Transverse colon (tissue), 4 donors: Measurements from ENCODE around the gene ANP32A.

ENCODE experiments used
- CTCF ChIP-seq, 5 experiments: fragments of 200-600 bp in 3 of 5; fragments of 450-650 bp in 2 of 5; sonication (generic) in 3 of 5; IDR thresholded peaks; 1 replicate in 2 of 5; 2 replicates in 3 of 5; pipeline ENCODE4 v1.5.1; 2016 to 2017; ENCODE audit warnings: antibody characterized with exemption in 5 of 5, inconsistent platforms in 3 of 5, mild to moderate bottlenecking in 2 of 5, moderate library complexity in 1 of 5
- POLR2A ChIP-seq: fragments of 450-650 bp; IDR thresholded peaks from one replicate; pipeline ENCODE4 v1.6.1; 2016; ENCODE audit warnings: antibody characterized with exemption, mild to moderate bottlenecking, moderate library complexity
- POLR2AphosphoS5 ChIP-seq, 3 donors: sonication (generic); formaldehyde crosslinking; IDR thresholded peaks; one replicate each; pipeline ENCODE4 v1.6.1; 2016; ENCODE audit warnings: antibody characterized with exemption in 3 of 3

GRCh38 chr15:68849497-68849896 lies 28.8 kb upstream of the ANP32A start:
- no peak for TF ChIP-seq CTCF (IDR thresholded peaks at IDR 0.05)
- TF ChIP-seq POLR2AphosphoS5 (IDR thresholded peaks at IDR 0.05), result no peak
- TF ChIP-seq POLR2A, result no peak
